IPS-20b (cell line): Measurements from ENCODE around the gene ALDH3A1.

Experiments
- H3K27ac ChIP-seq: one replicate; pipeline ENCODE4 v1.5.1; 2013; ENCODE audit warnings: low read length
- H3K27me3 ChIP-seq: 2 replicates; pipeline ENCODE4 v1.6.1; 2013; ENCODE audit warnings: mild to moderate bottlenecking, low read length, inconsistent platforms; ENCODE audit not compliant: insufficient read depth
- H3K36me3 ChIP-seq: 2 replicates; pipeline ENCODE4 v1.6.1; 2013; ENCODE audit warnings: low read depth, mild to moderate bottlenecking, inconsistent platforms, low read length, moderate library complexity; ENCODE audit not compliant: insufficient read depth
- H3K4me1 ChIP-seq: 2 replicates; pipeline ENCODE4 v1.6.1; 2013; ENCODE audit warnings: mild to moderate bottlenecking, control low read depth, inconsistent platforms, low read length, moderate library complexity; ENCODE audit not compliant: insufficient read depth
- H3K4me3 ChIP-seq: 2 replicates; pipeline ENCODE4 v1.5.1; 2013; ENCODE audit warnings: mild to moderate bottlenecking, low read length, inconsistent platforms
- H3K9ac ChIP-seq: 2 replicates; pipeline ENCODE4 v1.6.1; 2013; ENCODE audit warnings: low read depth, mild to moderate bottlenecking, inconsistent platforms, low read length, moderate library complexity
- H3K9me3 ChIP-seq: 2 replicates; pipeline ENCODE4 v1.6.1; 2013; ENCODE audit warnings: mild to moderate bottlenecking, low read depth, low read length, inconsistent platforms; ENCODE audit not compliant: insufficient read depth

ALDH3A1 gene

GRCh38 chr17:19713462-19713861, 34.6 kb downstream of the ALDH3A1 start:
- no peak overlapping the region for H3K9ac ChIP-seq
- peaks cover 3% of the 10 kb centered on the region; the same call in 1 of the 2 replicates for H3K4me1 ChIP-seq
- no peaks in the 10 kb centered on the region for H3K36me3 ChIP-seq
- no peaks in the 10 kb centered on the region for H3K27me3 ChIP-seq
- no peak overlapping the region for H3K27ac ChIP-seq
- H3K4me3 ChIP-seq = no peak overlapping the region
- no peaks in the 10 kb centered on the region for H3K9me3 ChIP-seq

- no peaks in the 10 kb centered on the region for H3K27me3 ChIP-seq
- no peak overlapping the region for H3K9ac ChIP-seq
- H3K4me1 ChIP-seq = no peaks in the 10 kb centered on the region
- H3K9me3 ChIP-seq = no peaks in the 10 kb centered on the region
- no peak overlapping the region for H3K27ac ChIP-seq
- no peak overlapping the region for H3K4me3 ChIP-seq
- H3K36me3 ChIP-seq = no peaks in the 10 kb centered on the region
These were observed 35.6 kb downstream of the ALDH3A1 start for GRCh38 chr17:19712436-19713004.

GRCh38 chr17:19709841-19710240, 38.3 kb downstream of the ALDH3A1 start:
- H3K9ac ChIP-seq = no peak overlapping the region
- no peaks in the 10 kb centered on the region for H3K36me3 ChIP-seq
- H3K4me3 ChIP-seq = no peak overlapping the region
- no peaks in the 10 kb centered on the region for H3K9me3 ChIP-seq
- no peaks in the 10 kb centered on the region for H3K27me3 ChIP-seq
- H3K27ac ChIP-seq = no peak overlapping the region
- H3K4me1 ChIP-seq = no peaks in the 10 kb centered on the region; the same call in 1 of the 2 replicates

GRCh38 chr17:19708431-19709175, 39.5 kb downstream of the ALDH3A1 start:
- H3K9me3 ChIP-seq = no peaks in the 10 kb centered on the region
- no peak overlapping the region for H3K27ac ChIP-seq
- H3K4me3 ChIP-seq = no peak overlapping the region

GRCh38 chr17:19707728-19708221, 40.3 kb downstream of the ALDH3A1 start:
- no peaks in the 10 kb centered on the region for H3K36me3 ChIP-seq
- H3K4me1 ChIP-seq = peaks cover 5% of the 10 kb centered on the region; the same call in 1 of the 2 replicates

More at GRCh38 chr17:19708431-19709175, 39.5 kb downstream of the ALDH3A1 start:
- no peak overlapping the region for H3K9ac ChIP-seq
- H3K36me3 ChIP-seq = no peaks in the 10 kb centered on the region
- H3K27me3 ChIP-seq = no peaks in the 10 kb centered on the region
- peaks cover 5% of the 10 kb centered on the region; the same call in 1 of the 2 replicates for H3K4me1 ChIP-seq

GRCh38 chr17:19706791-19707727, 41.0 kb downstream of the ALDH3A1 start:
- Histone ChIP-seq H3K27me3 (no peaks in the 10 kb centered on the region), H3K36me3 (no peaks in the 10 kb centered on the region), H3K27ac (no peak overlapping the region), H3K4me3 (no peak overlapping the region), H3K9me3 (no peaks in the 10 kb centered on the region), H3K4me1 (peaks cover 5% of the 10 kb centered on the region; the same call in 1 of the 2 replicates), H3K9ac (no peak overlapping the region)

More at GRCh38 chr17:19707728-19708221, 40.3 kb downstream of the ALDH3A1 start:
- Histone ChIP-seq H3K4me3 (no peak overlapping the region), H3K9me3 (no peaks in the 10 kb centered on the region), H3K9ac (no peak overlapping the region), H3K27me3 (no peaks in the 10 kb centered on the region), H3K27ac (no peak overlapping the region)

- Histone ChIP-seq H3K27ac (no peak overlapping the region), H3K9ac (no peak overlapping the region), H3K9me3 (no peaks in the 10 kb centered on the region), H3K4me3 (no peak overlapping the region), H3K36me3 (no peaks in the 10 kb centered on the region), H3K4me1 (peaks cover 5% of the 10 kb centered on the region; the same call in 1 of the 2 replicates), H3K27me3 (no peaks in the 10 kb centered on the region)
These were observed 42.0 kb downstream of the ALDH3A1 start for GRCh38 chr17:19705771-19706770.

- Histone ChIP-seq H3K4me1 (peaks cover 5% of the 10 kb centered on the region; the same call in 1 of the 2 replicates), H3K36me3 (no peaks in the 10 kb centered on the region), H3K4me3 (no peak overlapping the region), H3K9ac (no peak overlapping the region), H3K27me3 (no peaks in the 10 kb centered on the region), H3K9me3 (no peaks in the 10 kb centered on the region), H3K27ac (no peak overlapping the region)
These were observed 42.9 kb downstream of the ALDH3A1 start for GRCh38 chr17:19705201-19705600.

GRCh38 chr17:19703828-19704613, 44.1 kb downstream of the ALDH3A1 start:
- Histone ChIP-seq H3K9ac (no peak overlapping the region), H3K4me3 (no peak overlapping the region), H3K27ac (no peak overlapping the region), H3K4me1 (peaks cover 5% of the 10 kb centered on the region; the same call in 1 of the 2 replicates), H3K27me3 (no peaks in the 10 kb centered on the region), H3K9me3 (no peaks in the 10 kb centered on the region), H3K36me3 (no peaks in the 10 kb centered on the region)
